A549 treated with ZK216348 at 1 μM for 4 hours (cell line): ENCODE results near the gene IWS1. TPM values are rescaled to one million over a fixed set of nuclear protein-coding genes. Genes with fewer than 3 reads are reported as not detected.

Experiments used
- total RNA-seq: library from RNA; stranded (reverse); fragments of 200-300 nt; extraction: Qiagen RNA extraction; gene quantifications from 5 replicates; pipeline ENCODE4 v1.2.3, GENCODE V29; 2022; ENCODE audit warnings: low read depth

Gene IWS1
- 39.2 to 46.9 TPM (median 40.7 TPM) in 5 replicates for total RNA-seq

DNA sequence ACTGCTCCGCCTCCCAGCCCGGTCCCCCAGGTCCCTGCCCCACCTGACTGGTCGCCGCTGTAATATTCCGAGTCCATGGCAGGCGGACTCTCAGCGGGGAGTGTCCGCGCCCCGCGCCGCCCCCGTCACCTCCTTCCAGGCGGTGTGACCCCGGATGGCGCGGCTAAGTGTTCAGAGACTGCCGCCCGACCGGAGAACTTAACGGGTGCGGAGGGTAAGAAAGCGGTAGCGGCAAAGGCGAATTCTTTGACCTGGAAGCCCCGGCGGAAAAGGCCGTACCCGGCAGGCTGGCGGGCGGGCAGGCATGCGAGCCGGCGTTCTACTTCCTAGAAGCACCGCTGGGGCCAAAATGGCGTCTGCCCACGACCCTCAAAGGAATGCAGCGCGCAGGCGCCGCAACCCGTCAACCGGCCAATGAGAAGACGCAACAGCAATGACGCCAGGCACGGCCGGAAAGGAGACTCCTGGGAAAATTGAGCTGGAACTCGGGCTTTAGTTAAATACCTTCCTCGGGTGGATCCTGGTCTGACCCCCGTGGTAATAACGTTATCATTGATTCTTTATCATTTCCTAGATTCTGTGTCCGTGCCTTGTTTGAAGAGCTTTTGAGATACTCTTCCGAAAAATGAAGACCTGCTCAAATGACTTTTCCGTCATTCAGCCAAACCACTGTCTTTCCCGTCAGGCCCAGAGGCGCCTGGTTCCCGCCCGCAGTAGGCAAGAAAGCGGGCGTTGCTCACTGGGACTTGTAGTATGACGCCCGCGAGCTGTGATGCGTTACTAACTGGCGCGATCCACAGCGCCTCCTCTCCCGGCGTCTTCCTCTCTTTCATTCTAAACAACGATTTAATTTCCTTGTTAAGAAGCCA lies at the start of gene IWS1:
Gene IWS1, minus strand, starts transcription at position 358 of the 869 bp plus-strand sequence. Its CDS starts 281 bp downstream, at position 77.

DNA sequence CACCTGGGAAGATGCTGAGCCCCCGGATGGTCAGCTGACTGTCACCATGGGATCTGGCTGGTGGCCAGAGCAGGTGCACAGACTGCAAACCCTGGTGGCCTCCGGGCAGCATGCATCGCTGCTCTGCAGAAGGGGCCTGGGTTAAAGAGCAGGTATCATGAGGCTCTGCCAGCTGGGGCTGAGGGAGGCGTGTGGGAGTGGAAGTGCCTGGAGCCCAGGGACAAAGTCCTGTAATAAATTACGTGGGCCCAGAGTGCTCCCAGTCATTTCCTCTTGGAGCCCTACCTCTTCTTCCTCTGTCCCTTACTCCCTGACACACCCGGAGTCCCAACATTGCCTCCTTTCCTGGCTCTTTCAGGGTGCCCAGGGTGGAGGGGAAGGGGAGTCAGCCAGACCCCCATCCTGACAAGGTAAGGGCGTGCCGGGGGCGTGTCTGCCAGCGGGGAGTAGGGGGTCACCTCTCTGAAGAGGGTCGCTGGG lies 9.2 kb upstream of the IWS1 start, which contains the start of gene MYO7B:
Gene MYO7B, plus strand, starts transcription at position 262 of the 480 bp plus-strand sequence. CDS start 24,040 bp downstream, outside the sequence.

Other genes with a start within 250 kb of the IWS1 start
- 42.4 to 48.1 TPM (median 45.7 TPM) in 5 replicates for gene ERCC3, start 232.3 kb downstream of the IWS1 start, total RNA-seq
- 13.8 to 27.0 TPM (median 18.1 TPM) in 5 replicates for gene MAP3K2, start 138.5 kb downstream of the IWS1 start, total RNA-seq
- gene PROC, start 108.1 kb downstream of the IWS1 start, total RNA-seq, result 2.9 to 6.0 TPM (median 4.3 TPM) in 5 replicates
- gene MYO7B, start 9.2 kb upstream of the IWS1 start, total RNA-seq, result 0.14 to 0.43 TPM (median 0.25 TPM) in 4 of 5 replicates, not detected in the other
- 0.19 TPM in 1 of 5 replicates, not detected in the others for gene GPR17, start 119.7 kb upstream of the IWS1 start, total RNA-seq
- gene LIMS2, start 149.0 kb upstream of the IWS1 start, total RNA-seq, result 4.1 to 9.8 TPM (median 6.3 TPM) in 5 replicates
- gene SFT2D3, start 175.0 kb upstream of the IWS1 start, total RNA-seq, result 3.8 to 6.9 TPM (median 6.0 TPM) in 5 replicates